Kidney (tissue), 14 donors: Measurements from ENCODE around the gene PRSS50. TPM values are rescaled to one million over a fixed set of nuclear protein-coding genes. Genes with fewer than 3 reads are reported as not detected.

Source experiments
- DNase-seq, 5 donors: peaks; one replicate each; pipeline ENCODE4 v3.0.0-alpha.2; 2013 to 2020
- FAIRE-seq: peaks from 2 replicates; lab custom pipeline; 2012; peaks lifted over from hg19 to GRCh38; lab: Jason Lieb, UNC
- H3K27ac ChIP-seq, 2 donors: one replicate each; pipeline ENCODE4 v1.7.0; 2013; ENCODE audit warnings: low read depth in 2 of 2, low read length in 2 of 2, inconsistent platforms in 1 of 2
- H3K27me3 ChIP-seq: one replicate; pipeline ENCODE4 v1.7.1; 2013; ENCODE audit warnings: low read length, inconsistent platforms; ENCODE audit not compliant: control insufficient read depth, insufficient read depth
- H3K36me3 ChIP-seq, 3 donors: one replicate each; pipeline versions ENCODE4 v1.7.0 to v1.7.1; 2013; ENCODE audit warnings: low read length in 3 of 3, control low read depth in 1 of 3, inconsistent platforms in 1 of 3; ENCODE audit not compliant: insufficient read depth in 3 of 3, control insufficient read depth in 2 of 3
- H3K4me1 ChIP-seq, 3 donors: one replicate each; pipeline versions ENCODE4 v1.7.0 to v1.7.1; 2013; ENCODE audit warnings: low read length in 3 of 3, inconsistent platforms in 1 of 3, low read depth in 1 of 3; ENCODE audit not compliant: control insufficient read depth in 2 of 3, insufficient read depth in 2 of 3
- H3K4me3 ChIP-seq, 3 donors: one replicate each; pipeline versions ENCODE4 v1.7.0 to v1.8.1; 2013; ENCODE audit warnings: low read length in 3 of 3, control low read depth in 1 of 3, inconsistent platforms in 1 of 3
- H3K9ac ChIP-seq, 3 donors: one replicate each; pipeline versions ENCODE4 v1.7.0 to v1.7.1; 2013; ENCODE audit warnings: low read length in 3 of 3, control low read depth in 1 of 3, inconsistent platforms in 1 of 3
- H3K9me3 ChIP-seq, 3 donors: one replicate each; pipeline versions ENCODE4 v1.7.0 to v1.7.1; 2013; ENCODE audit warnings: low read length in 3 of 3, control low read depth in 1 of 3, inconsistent platforms in 1 of 3; ENCODE audit not compliant: control insufficient read depth in 2 of 3, insufficient read depth in 1 of 3
- CTCF ChIP-seq: IDR thresholded peaks from 3 replicates; pipeline ENCODE4 v1.5.1; 2012; ENCODE audit warnings: mild to moderate bottlenecking, moderate library complexity, borderline replicate concordance; ENCODE audit not compliant: insufficient read depth; ENCODE audit errors: extremely low read depth
- intact Hi-C: fragments of 100-400 bp; cut with DNase I; formaldehyde crosslinking; loops from one replicate; pipeline ENCODE4 v1.11.1; 2022
- polyA plus RNA-seq: library from polyadenylated mRNA; stranded (reverse); fragments of 350-450 nt; fragmentation: Illumina TruSeq; extraction: RNeasy Lipid Tissue Mini Kit (QIAGEN cat#74804); gene quantifications from one replicate; pipeline ENCODE4 v1.2.3, GENCODE V29; 2014; ENCODE audit warnings: low read depth, low replicate concordance; ENCODE audit not compliant: insufficient read depth
- total RNA-seq: library from RNA; stranded (reverse); fragmentation: NEBNext Ultra II Directional; extraction: Animal tissue kit (Norgen Biotek cat#: 25700); gene quantifications from one replicate; pipeline ENCODE4 v1.2.1, GENCODE V29; 2021
- donor health status: control.
- donor health status: control.
- donor health status: control.
- donor health status: control.
- donor health status: control.
- donor health status: DM: yes; HTN: yes; CAD: no.
- donor health status: Normal renal cell carcinoma (clear cell type).

PRSS50 gene
- total and polyA plus RNA-seq, 2 donors from 2014 or later, result 0.19 to 0.35 TPM

- H3K4me1 ChIP-seq, result peaks cover 0 to 48% (median 2%) of the 10 kb centered on the region in 3 donors
- H3K36me3 ChIP-seq, result no peaks in the 10 kb centered on the region
- TF ChIP-seq CTCF, result no peak
- H3K4me3 ChIP-seq, result peak overlapping the region in 1 of 3 donors; percentile 50
- DNase-seq (peak in 4 of 5 donors; percentile 39 to 89 (median 62)), FAIRE-seq (no peak)
- intact Hi-C loops, result no loop called here
- peak overlapping the region in 1 of 3 donors; percentile 38 for H3K9ac ChIP-seq
- peak overlapping the region; percentile 59 to 73 for H3K27ac ChIP-seq
- no peaks in the 10 kb centered on the region for H3K9me3 ChIP-seq
- no peaks in the 10 kb centered on the region for H3K27me3 ChIP-seq
Observed at GRCh38 chr3:46693892-46694226, 23.8 kb downstream of the PRSS50 start.

GRCh38 chr3:46693038-46693891 is 24.4 kb downstream of the PRSS50 start, which contains the start of gene ALS2CL:
Gene ALS2CL, minus strand, starts transcription at chr3:46693679. Its CDS starts 4,239 bp downstream, at chr3:46689440.
- FAIRE-seq, result no peak

GRCh38 chr3:46692566-46692990 is 25.1 kb downstream of the PRSS50 start:
- Histone ChIP-seq H3K27me3 (no peaks in the 10 kb centered on the region), H3K4me3 (peak overlapping the region in 2 of 3 donors; percentile 78 to 81), H3K27ac (peak overlapping the region; percentile 83 to 87), H3K9ac (peak overlapping the region in 2 of 3 donors; percentile 74 to 88), H3K36me3 (peaks cover 0 to 4% (median 0%) of the 10 kb centered on the region in 3 donors), H3K9me3 (no peaks in the 10 kb centered on the region), H3K4me1 (peaks cover 0 to 48% (median 2%) of the 10 kb centered on the region in 3 donors)
- FAIRE-seq (no peak), DNase-seq (peak in 4 of 5 donors; percentile 20 to 97 (median 53))
- intact Hi-C loops, result no loop called here
- TF ChIP-seq CTCF, result no peak

More at GRCh38 chr3:46693038-46693891, 24.4 kb downstream of the PRSS50 start, which contains the start of gene ALS2CL:
- intact Hi-C loops, result no loop called here
- no peaks in the 10 kb centered on the region for H3K36me3 ChIP-seq
- peak within 1 kb of the TSS; percentile 83 to 87 for H3K27ac ChIP-seq
- peak within 1 kb of the TSS; percentile 50 to 81 (median 78) for H3K4me3 ChIP-seq
- peaks cover 0 to 48% (median 2%) of the 10 kb centered on the region in 3 donors for H3K4me1 ChIP-seq
- TF ChIP-seq CTCF, result no peak
- H3K9me3 ChIP-seq, result no peaks in the 10 kb centered on the region
- DNase-seq, result peak; percentile 63 to 90 (median 65)
- peak within 1 kb of the TSS in 2 of 3 donors; percentile 74 to 88 for H3K9ac ChIP-seq
- no peaks in the 10 kb centered on the region for H3K27me3 ChIP-seq
